Breast epithelium (tissue), 3 donors: ENCODE results near the gene HSPE1.

Source experiments
- POLR2A ChIP-seq: fragments of 450-650 bp; IDR thresholded peaks from one replicate; pipeline ENCODE4 v1.6.1; 2016; ENCODE audit warnings: antibody characterized with exemption, mild to moderate bottlenecking, moderate library complexity
- POLR2AphosphoS5 ChIP-seq, 3 donors: sonication (generic); formaldehyde crosslinking; IDR thresholded peaks; one replicate each; pipeline ENCODE4 v1.6.1; 2017; ENCODE audit warnings: antibody characterized with exemption in 3 of 3
- TF ChIP-seq, protein P1 (sequence below), 3 donors: fragments of 450-650 bp; IDR thresholded peaks; one replicate each; pipeline ENCODE4 v1.5.1; 2016 to 2017; ENCODE audit warnings: antibody characterized with exemption in 3 of 3, mild to moderate bottlenecking in 3 of 3, moderate library complexity in 3 of 3

DNA sequence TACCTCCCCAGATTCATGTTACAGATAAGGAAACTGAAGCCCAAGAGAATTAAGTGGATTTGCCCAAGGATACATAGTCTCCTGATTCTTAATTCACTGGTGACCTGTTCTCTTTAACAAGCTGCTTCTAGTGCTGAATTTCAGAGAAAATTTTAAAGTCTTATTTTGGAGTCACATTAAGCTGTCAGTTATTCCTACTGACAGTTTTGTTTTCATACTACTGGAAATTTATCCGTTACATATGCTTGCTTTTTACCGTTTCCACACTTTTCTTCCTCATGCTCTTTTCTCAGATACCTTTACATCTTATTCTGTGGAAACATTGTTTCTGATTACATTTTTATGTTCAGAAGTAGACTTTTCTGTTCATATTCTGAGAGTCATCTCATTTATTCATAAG is 17.0 kb downstream of the HSPE1 start:
- TF ChIP-seq, protein P1, sequence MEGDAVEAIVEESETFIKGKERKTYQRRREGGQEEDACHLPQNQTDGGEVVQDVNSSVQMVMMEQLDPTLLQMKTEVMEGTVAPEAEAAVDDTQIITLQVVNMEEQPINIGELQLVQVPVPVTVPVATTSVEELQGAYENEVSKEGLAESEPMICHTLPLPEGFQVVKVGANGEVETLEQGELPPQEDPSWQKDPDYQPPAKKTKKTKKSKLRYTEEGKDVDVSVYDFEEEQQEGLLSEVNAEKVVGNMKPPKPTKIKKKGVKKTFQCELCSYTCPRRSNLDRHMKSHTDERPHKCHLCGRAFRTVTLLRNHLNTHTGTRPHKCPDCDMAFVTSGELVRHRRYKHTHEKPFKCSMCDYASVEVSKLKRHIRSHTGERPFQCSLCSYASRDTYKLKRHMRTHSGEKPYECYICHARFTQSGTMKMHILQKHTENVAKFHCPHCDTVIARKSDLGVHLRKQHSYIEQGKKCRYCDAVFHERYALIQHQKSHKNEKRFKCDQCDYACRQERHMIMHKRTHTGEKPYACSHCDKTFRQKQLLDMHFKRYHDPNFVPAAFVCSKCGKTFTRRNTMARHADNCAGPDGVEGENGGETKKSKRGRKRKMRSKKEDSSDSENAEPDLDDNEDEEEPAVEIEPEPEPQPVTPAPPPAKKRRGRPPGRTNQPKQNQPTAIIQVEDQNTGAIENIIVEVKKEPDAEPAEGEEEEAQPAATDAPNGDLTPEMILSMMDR (IDR thresholded peaks at IDR 0.05), result no peak
- TF ChIP-seq POLR2A (no peak), POLR2AphosphoS5 (IDR thresholded peaks at IDR 0.05) (no peak)
